Astrocyte (in vitro differentiated cells and primary cell): ENCODE results near the gene GLIPR2.

Experiments
- EZH2 ChIP-seq: IDR thresholded peaks from 2 replicates; pipeline ENCODE4 v1.6.1; 2012; ENCODE audit warnings: mild to moderate bottlenecking, low read length, inconsistent platforms; ENCODE audit not compliant: insufficient read depth
- TF ChIP-seq, protein P1 (sequence below): IDR thresholded peaks from 2 replicates; pipeline ENCODE4 v1.5.1; 2011; ENCODE audit warnings: low read depth, mild to moderate bottlenecking, inconsistent platforms, low read length, moderate library complexity; ENCODE audit not compliant: insufficient read depth

DNA sequence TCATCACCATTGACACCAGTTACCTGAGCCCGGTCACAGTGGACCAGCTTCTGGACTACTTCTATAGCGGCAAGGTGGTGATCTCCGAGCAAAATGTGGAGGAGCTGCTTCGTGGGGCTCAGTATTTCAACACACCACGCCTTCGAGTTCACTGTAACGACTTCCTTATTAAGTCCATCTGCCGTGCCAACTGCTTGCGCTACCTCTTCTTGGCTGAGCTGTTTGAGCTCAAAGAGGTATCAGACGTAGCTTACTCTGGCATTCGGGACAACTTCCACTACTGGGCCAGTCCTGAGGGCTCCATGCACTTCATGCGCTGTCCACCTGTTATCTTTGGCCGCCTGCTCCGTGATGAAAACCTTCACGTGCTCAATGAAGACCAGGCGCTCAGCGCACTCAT lies 33.2 kb downstream of the GLIPR2 start:
- TF ChIP-seq, protein P1, sequence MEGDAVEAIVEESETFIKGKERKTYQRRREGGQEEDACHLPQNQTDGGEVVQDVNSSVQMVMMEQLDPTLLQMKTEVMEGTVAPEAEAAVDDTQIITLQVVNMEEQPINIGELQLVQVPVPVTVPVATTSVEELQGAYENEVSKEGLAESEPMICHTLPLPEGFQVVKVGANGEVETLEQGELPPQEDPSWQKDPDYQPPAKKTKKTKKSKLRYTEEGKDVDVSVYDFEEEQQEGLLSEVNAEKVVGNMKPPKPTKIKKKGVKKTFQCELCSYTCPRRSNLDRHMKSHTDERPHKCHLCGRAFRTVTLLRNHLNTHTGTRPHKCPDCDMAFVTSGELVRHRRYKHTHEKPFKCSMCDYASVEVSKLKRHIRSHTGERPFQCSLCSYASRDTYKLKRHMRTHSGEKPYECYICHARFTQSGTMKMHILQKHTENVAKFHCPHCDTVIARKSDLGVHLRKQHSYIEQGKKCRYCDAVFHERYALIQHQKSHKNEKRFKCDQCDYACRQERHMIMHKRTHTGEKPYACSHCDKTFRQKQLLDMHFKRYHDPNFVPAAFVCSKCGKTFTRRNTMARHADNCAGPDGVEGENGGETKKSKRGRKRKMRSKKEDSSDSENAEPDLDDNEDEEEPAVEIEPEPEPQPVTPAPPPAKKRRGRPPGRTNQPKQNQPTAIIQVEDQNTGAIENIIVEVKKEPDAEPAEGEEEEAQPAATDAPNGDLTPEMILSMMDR, result no peak
- no peak for TF ChIP-seq EZH2
